Activated gamma-delta T cell (primary cell): ENCODE results near the gene CEP290.

ENCODE experiments used
- DNase-seq: peaks from one replicate; lab custom pipeline; 2025; lab: John Stamatoyannopoulos, UW
- total RNA-seq, 2 donors: gene quantifications; one replicate each; lab custom pipeline; 2026; lab: John Stamatoyannopoulos, UW

The CEP290 gene
- total RNA-seq, result 95.1 to 109 reads per million in 2 donors

- DNase-seq, result peak; percentile 74
These were observed at the start of gene CEP290, which contains the start of gene TMTC3 for GRCh38 chr12:88141774-88142609. TSS of gene CEP290 (minus strand) at chr12:88142088. CDS start at chr12:88141307, 781 bp downstream. TSS of gene TMTC3 (plus strand) at chr12:88142307. CDS start at chr12:88148316, 6,009 bp downstream.

GRCh38 chr12:88188180-88188579 lies 46.3 kb upstream of the CEP290 start:
- DNase-seq, result no peak

- no peak for DNase-seq
These were observed 45.7 kb upstream of the CEP290 start for GRCh38 chr12:88187571-88187970.

- DNase-seq, result no peak
These were observed 44.1 kb upstream of the CEP290 start for GRCh38 chr12:88185988-88186387.

- no peak for DNase-seq
These were observed 43.4 kb upstream of the CEP290 start for GRCh38 chr12:88185279-88185678.

GRCh38 chr12:88184196-88184595 lies 42.3 kb upstream of the CEP290 start:
- no peak for DNase-seq

GRCh38 chr12:88182416-88182815 lies 40.5 kb upstream of the CEP290 start:
- DNase-seq, result no peak

- no peak for DNase-seq
These were observed 40.0 kb upstream of the CEP290 start for GRCh38 chr12:88181881-88182280.

GRCh38 chr12:88179436-88180014 lies 37.6 kb upstream of the CEP290 start:
- no peak for DNase-seq

GRCh38 chr12:88175544-88175943 lies 33.7 kb upstream of the CEP290 start:
- no peak for DNase-seq

- no peak for DNase-seq
These were observed 31.0 kb upstream of the CEP290 start for GRCh38 chr12:88172844-88173407.

- DNase-seq, result no peak
These were observed 25.5 kb upstream of the CEP290 start for GRCh38 chr12:88167384-88167783.

GRCh38 chr12:88166179-88166578 lies 24.3 kb upstream of the CEP290 start:
- DNase-seq, result no peak

GRCh38 chr12:88163371-88163770 lies 21.5 kb upstream of the CEP290 start:
- no peak for DNase-seq

GRCh38 chr12:88156075-88156654 lies 14.3 kb upstream of the CEP290 start:
- DNase-seq, result no peak

- DNase-seq, result no peak
These were observed 12.1 kb upstream of the CEP290 start for GRCh38 chr12:88153959-88154358.

- DNase-seq, result no peak
These were observed 8.2 kb upstream of the CEP290 start for GRCh38 chr12:88150063-88150462.

- DNase-seq, result no peak
These were observed 3.9 kb upstream of the CEP290 start for GRCh38 chr12:88145567-88146505.

- DNase-seq, result no peak
These were observed 2.9 kb upstream of the CEP290 start for GRCh38 chr12:88144546-88145468.

- no peak for DNase-seq
These were observed 2.1 kb upstream of the CEP290 start for GRCh38 chr12:88144037-88144436.
